ENCODE data around the gene DES. TPM values are rescaled to one million over a fixed set of nuclear protein-coding genes. Genes with fewer than 3 reads are reported as not detected.

Gene DES
- total RNA-seq, 1 experiment from 2014 or later, result 0.13 TPM

DNA sequence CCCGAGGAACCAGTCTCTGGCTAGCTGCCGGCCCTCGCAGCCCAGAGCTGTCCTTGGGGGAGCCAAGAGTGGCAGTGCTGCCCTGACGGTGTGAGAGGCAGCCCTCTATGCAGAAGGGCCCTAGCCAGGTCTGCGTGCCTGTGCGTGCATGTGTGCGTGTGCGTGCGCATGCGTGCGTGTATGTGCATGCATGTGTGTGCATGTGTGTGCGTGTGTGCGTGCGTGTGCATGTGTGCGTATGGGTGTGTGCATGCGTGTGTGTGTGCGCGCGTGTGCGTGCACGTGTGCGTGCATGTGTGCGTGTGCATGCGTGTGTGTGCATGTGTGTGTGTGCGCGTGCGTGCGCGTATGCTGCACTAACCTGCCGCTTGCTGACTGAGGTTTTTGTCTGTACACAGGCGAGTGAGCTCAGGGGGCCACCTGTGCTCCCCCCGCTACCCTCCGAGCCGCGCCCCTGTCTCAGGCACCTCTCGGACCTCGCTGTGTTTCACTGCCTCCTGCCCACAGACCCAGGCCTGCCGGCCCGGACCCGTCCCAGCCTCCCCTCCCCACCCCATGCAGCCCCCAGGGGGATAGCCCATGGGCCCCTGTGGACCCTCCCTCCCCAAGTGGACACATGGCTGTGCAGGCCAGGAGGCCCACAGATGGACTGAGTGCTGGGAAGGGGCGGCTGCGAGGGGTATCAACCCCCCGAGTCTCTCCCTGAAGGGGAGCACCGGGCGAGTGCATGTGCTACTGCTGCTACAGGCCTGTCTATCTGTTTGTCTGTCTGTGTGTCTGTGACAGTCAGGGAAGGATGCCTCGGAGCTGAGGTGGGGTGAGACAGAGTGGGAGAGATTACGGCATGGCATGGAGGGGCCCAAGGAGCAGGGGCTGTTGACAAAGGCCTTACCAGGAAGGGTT lies 47.7 kb downstream of the DES start:
- no peak for DNase-seq (ENCODE audit: low read depth in 1 of 2, low spot score in 2 of 2)
- H3K27me3 ChIP-seq (replicated peaks), result no peaks in the 10 kb centered on the region
- peaks cover 14% of the 10 kb centered on the region for H3K4me1 ChIP-seq (replicated peaks)
- no peaks in the 10 kb centered on the region for H3K36me3 ChIP-seq
- H3K27ac ChIP-seq, result no peak overlapping the region
- H3K9me3 ChIP-seq (replicated peaks), result no peaks in the 10 kb centered on the region
- H3K4me3 ChIP-seq, result no peak overlapping the region

GRCh38 chr2:219466816-219467735 lies 48.9 kb downstream of the DES start:
- H3K27ac ChIP-seq, result no peak overlapping the region
- H3K36me3 ChIP-seq, result no peaks in the 10 kb centered on the region
- H3K4me1 ChIP-seq (replicated peaks), result peaks cover 14% of the 10 kb centered on the region
- H3K27me3 ChIP-seq (replicated peaks), result no peaks in the 10 kb centered on the region
- no peak overlapping the region for H3K4me3 ChIP-seq
- no peak for DNase-seq (ENCODE audit: low read depth in 1 of 2, low spot score in 2 of 2)
- no peaks in the 10 kb centered on the region for H3K9me3 ChIP-seq (replicated peaks)

- Histone ChIP-seq H3K27me3 (replicated peaks) (no peaks in the 10 kb centered on the region), H3K27ac (no peak overlapping the region), H3K9me3 (replicated peaks) (no peaks in the 10 kb centered on the region), H3K36me3 (no peaks in the 10 kb centered on the region), H3K4me1 (replicated peaks) (peaks cover 14% of the 10 kb centered on the region), H3K4me3 (no peak overlapping the region)
- DNase-seq (ENCODE audit: low read depth in 1 of 2, low spot score in 2 of 2), result no peak
Measured at GRCh38 chr2:219467736-219468075, 49.5 kb downstream of the DES start.

GRCh38 chr2:219468410-219469185 lies 50.4 kb downstream of the DES start:
- DNase-seq (ENCODE audit: low read depth in 1 of 2, low spot score in 2 of 2), result no peak
- no peak overlapping the region for H3K4me3 ChIP-seq
- H3K27ac ChIP-seq, result 0 out of 2 replicates have a peak overlapping the region, but pooled peaks have one; percentile 15
- H3K9me3 ChIP-seq (replicated peaks), result no peaks in the 10 kb centered on the region
- peaks cover 14% of the 10 kb centered on the region for H3K4me1 ChIP-seq (replicated peaks)
- H3K27me3 ChIP-seq (replicated peaks), result no peaks in the 10 kb centered on the region
- H3K36me3 ChIP-seq, result no peaks in the 10 kb centered on the region

- Histone ChIP-seq H3K4me3 (no peak overlapping the region), H3K36me3 (no peaks in the 10 kb centered on the region), H3K27me3 (replicated peaks) (no peaks in the 10 kb centered on the region), H3K9me3 (replicated peaks) (no peaks in the 10 kb centered on the region), H3K27ac (0 out of 2 replicates have a peak overlapping the region, but pooled peaks have one; percentile 15), H3K4me1 (replicated peaks) (peaks cover 14% of the 10 kb centered on the region)
- peak; percentile 69 to 87 for DNase-seq (ENCODE audit: low read depth in 1 of 2, low spot score in 2 of 2)
Measured at GRCh38 chr2:219469186-219469724, 51.1 kb downstream of the DES start.

DNA sequence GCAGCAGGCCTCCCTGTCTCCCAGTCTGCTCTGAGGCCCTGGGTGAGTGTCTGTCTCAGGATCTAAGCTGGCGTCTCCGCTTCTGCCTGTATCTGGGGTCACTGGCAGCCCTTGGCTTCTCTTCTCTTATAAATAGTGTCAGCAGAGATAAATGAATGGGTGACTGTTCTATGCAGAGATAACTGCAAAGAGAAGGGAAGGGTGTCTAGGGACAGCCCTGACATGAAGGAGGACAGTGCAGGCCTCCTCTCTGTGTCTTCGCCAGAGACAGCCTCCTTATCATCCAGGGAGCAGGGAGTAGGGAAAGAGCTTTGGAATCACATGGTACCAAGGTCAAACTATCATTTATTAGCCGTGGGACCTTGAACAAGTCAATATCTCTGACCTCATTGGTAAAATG lies 52.3 kb downstream of the DES start:
- DNase-seq (ENCODE audit: low read depth in 1 of 2, low spot score in 2 of 2), result no peak
- H3K4me3 ChIP-seq, result no peak overlapping the region
- no peaks in the 10 kb centered on the region for H3K36me3 ChIP-seq
- no peak overlapping the region for H3K27ac ChIP-seq
- no peaks in the 10 kb centered on the region for H3K9me3 ChIP-seq (replicated peaks)
- H3K27me3 ChIP-seq (replicated peaks), result no peaks in the 10 kb centered on the region
- peaks cover 14% of the 10 kb centered on the region for H3K4me1 ChIP-seq (replicated peaks)

GRCh38 chr2:219471476-219472371 lies 53.5 kb downstream of the DES start:
- DNase-seq (ENCODE audit: low read depth in 1 of 2, low spot score in 2 of 2), result no peak
- Histone ChIP-seq H3K9me3 (replicated peaks) (no peaks in the 10 kb centered on the region), H3K36me3 (no peaks in the 10 kb centered on the region), H3K4me1 (replicated peaks) (peaks cover 14% of the 10 kb centered on the region), H3K27ac (no peak overlapping the region), H3K27me3 (replicated peaks) (no peaks in the 10 kb centered on the region), H3K4me3 (no peak overlapping the region)

- no peaks in the 10 kb centered on the region for H3K36me3 ChIP-seq
- peaks cover 14% of the 10 kb centered on the region for H3K4me1 ChIP-seq (replicated peaks)
- H3K9me3 ChIP-seq (replicated peaks), result no peaks in the 10 kb centered on the region
- H3K4me3 ChIP-seq, result no peak overlapping the region
- no peak overlapping the region for H3K27ac ChIP-seq
- H3K27me3 ChIP-seq (replicated peaks), result no peaks in the 10 kb centered on the region
- no peak for DNase-seq (ENCODE audit: low read depth in 1 of 2, low spot score in 2 of 2)
Measured at GRCh38 chr2:219472629-219473187, 54.5 kb downstream of the DES start.

DNA sequence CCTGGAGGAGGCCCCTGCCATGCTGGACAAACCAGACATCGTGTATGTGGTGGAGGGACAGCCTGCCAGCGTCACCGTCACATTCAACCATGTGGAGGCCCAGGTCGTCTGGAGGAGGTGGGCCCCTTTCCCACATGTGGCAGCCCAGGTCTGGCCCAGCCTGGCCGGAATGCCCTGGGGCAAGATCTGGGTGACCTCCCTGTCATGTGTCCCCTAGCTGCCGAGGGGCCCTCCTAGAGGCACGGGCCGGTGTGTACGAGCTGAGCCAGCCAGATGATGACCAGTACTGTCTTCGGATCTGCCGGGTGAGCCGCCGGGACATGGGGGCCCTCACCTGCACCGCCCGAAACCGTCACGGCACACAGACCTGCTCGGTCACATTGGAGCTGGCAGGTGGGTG lies 55.3 kb downstream of the DES start:
- Histone ChIP-seq H3K9me3 (replicated peaks) (no peaks in the 10 kb centered on the region), H3K4me1 (replicated peaks) (peaks cover 14% of the 10 kb centered on the region), H3K27me3 (replicated peaks) (no peaks in the 10 kb centered on the region), H3K36me3 (no peaks in the 10 kb centered on the region), H3K4me3 (no peak overlapping the region), H3K27ac (no peak overlapping the region)
- no peak for DNase-seq (ENCODE audit: low read depth in 1 of 2, low spot score in 2 of 2)

GRCh38 chr2:219474285-219475060 lies 56.3 kb downstream of the DES start:
- peaks cover 6% of the 10 kb centered on the region for H3K4me1 ChIP-seq (replicated peaks)
- no peaks in the 10 kb centered on the region for H3K9me3 ChIP-seq (replicated peaks)
- H3K36me3 ChIP-seq, result no peaks in the 10 kb centered on the region
- H3K27ac ChIP-seq, result no peak overlapping the region
- H3K4me3 ChIP-seq, result no peak overlapping the region
- no peaks in the 10 kb centered on the region for H3K27me3 ChIP-seq (replicated peaks)
- DNase-seq (ENCODE audit: low read depth in 1 of 2, low spot score in 2 of 2), result no peak

GRCh38 chr2:219475278-219475677 lies 57.1 kb downstream of the DES start:
- H3K27ac ChIP-seq, result no peak overlapping the region

More at GRCh38 chr2:219475278-219475677, 57.1 kb downstream of the DES start:
- H3K9me3 ChIP-seq (replicated peaks), result no peaks in the 10 kb centered on the region
- H3K27me3 ChIP-seq (replicated peaks), result no peaks in the 10 kb centered on the region
- H3K36me3 ChIP-seq, result no peaks in the 10 kb centered on the region
- no peak for DNase-seq (ENCODE audit: low read depth in 1 of 2, low spot score in 2 of 2)
- no peaks in the 10 kb centered on the region for H3K4me1 ChIP-seq (replicated peaks)
- no peak overlapping the region for H3K4me3 ChIP-seq
